Dermis lymphatic vessel endothelial cell (primary cell): ENCODE results near the gene SCGB1C1. TPM values are rescaled to one million over a fixed set of nuclear protein-coding genes. Genes with fewer than 3 reads are reported as not detected.

Experiments
- total RNA-seq: library from RNA; depleted of rRNA; stranded (reverse); fragments of >200 nt; gene quantifications from 2 replicates; pipeline ENCODE4 v1.2.1, GENCODE V29; 2014

SCGB1C1 gene
- not detected in 2 replicates for total RNA-seq

GRCh38 chr11:192674-193128, at the start of gene SCGB1C1:
SCGB1C1 (plus strand) TSS chr11:193078; CDS start chr11:193100, 22 bp downstream.

GRCh38 chr11:207208-207862, 14.5 kb downstream of the SCGB1C1 start, which contains the start of the genes BET1L and RIC8A:
BET1L (minus strand) TSS chr11:207399; CDS start chr11:207321, 78 bp downstream.
RIC8A (plus strand) TSS chr11:207708; CDS start chr11:208855, 1,147 bp downstream.

GRCh38 chr11:235997-236773, 43.3 kb downstream of the SCGB1C1 start, which contains the start of gene SIRT3:
SIRT3 (minus strand) TSS chr11:236342; CDS start chr11:236328, 14 bp downstream.

GRCh38 chr11:236774-237767, 44.2 kb downstream of the SCGB1C1 start, which contains the start of gene PSMD13:
PSMD13 (plus strand) TSS chr11:236976; CDS start chr11:237050, 74 bp downstream.

Other genes starting within 250 kb of the SCGB1C1 start
- gene BET1L, start 14.3 kb downstream of the SCGB1C1 start, total RNA-seq: 11.1 and 15.3 TPM in 2 replicates
- gene RIC8A, start 14.6 kb downstream of the SCGB1C1 start, total RNA-seq: 102 and 143 TPM in 2 replicates
- 9.2 TPM in 2 replicates for gene SIRT3, start 43.3 kb downstream of the SCGB1C1 start, total RNA-seq
- gene PSMD13, start 43.9 kb downstream of the SCGB1C1 start, total RNA-seq: 163 and 176 TPM in 2 replicates
- gene NLRP6, start 85.3 kb downstream of the SCGB1C1 start, total RNA-seq: not detected in 2 replicates
- 10.0 and 10.5 TPM in 2 replicates for gene PGGHG, start 96.0 kb downstream of the SCGB1C1 start, total RNA-seq
- gene IFITM5, start 106.4 kb downstream of the SCGB1C1 start, total RNA-seq: not detected in 2 replicates
- 29.4 and 39.2 TPM in 2 replicates for gene IFITM2, start 114.7 kb downstream of the SCGB1C1 start, total RNA-seq
- gene IFITM1, start 121.0 kb downstream of the SCGB1C1 start, total RNA-seq: 0.09 and 0.65 TPM in 2 replicates
- 33.5 and 44.5 TPM in 2 replicates for gene IFITM3, start 127.8 kb downstream of the SCGB1C1 start, total RNA-seq
- 0.09 and 1.4 TPM in 2 replicates for gene B4GALNT4, start 176.4 kb downstream of the SCGB1C1 start, total RNA-seq
- gene PKP3, start 201.1 kb downstream of the SCGB1C1 start, total RNA-seq: 0.11 and 0.26 TPM in 2 replicates
- gene SIGIRR, start 221.9 kb downstream of the SCGB1C1 start, total RNA-seq: 32.7 and 35.2 TPM in 2 replicates
- 0.69 and 0.76 TPM in 2 replicates for gene ANO9, start 248.9 kb downstream of the SCGB1C1 start, total RNA-seq